Stimulated activated CD4-positive, alpha-beta T cell treated with anti-CD3 and anti-CD28 coated beads, Interleukin-15, amount 100 ng/mL, for 1 hour (primary cell): ENCODE measurements around the gene GON7.
"Not testable (repeated sequence)": the region's sequence is repeated elsewhere in the genome, so short reads cannot be mapped to it uniquely, and the experiment has no call there.

ENCODE experiments used
- DNase-seq, 2 donors: peaks; one replicate each; pipeline ENCODE4 v3.0.0-alpha.2; 2020; ENCODE audit warnings: low read depth in 1 of 2, low spot score in 1 of 2

Gene GON7

DNA sequence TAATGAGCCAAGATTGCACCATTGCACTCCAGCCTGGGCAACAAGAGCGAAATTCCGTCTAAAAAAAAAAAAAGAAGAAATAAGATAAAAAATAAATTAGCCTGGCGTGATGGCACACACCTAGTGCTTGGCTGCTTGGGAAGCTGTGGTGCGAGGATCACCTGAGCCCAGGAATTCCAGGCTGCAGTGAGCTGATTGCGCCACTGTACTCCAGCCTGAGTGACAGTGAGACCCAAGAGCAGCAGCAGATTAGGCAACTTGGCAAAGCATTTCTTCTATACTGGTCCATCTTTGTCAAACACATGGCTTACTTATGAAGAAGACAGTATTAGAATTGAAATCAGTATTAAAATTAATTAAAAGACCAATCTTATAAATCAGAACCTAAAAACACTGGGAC, 6.3 kb downstream of the GON7 start:
- no peak for DNase-seq

GRCh38 chr14:93199031-93199430, 7.8 kb downstream of the GON7 start:
- DNase-seq, result no peak

DNA sequence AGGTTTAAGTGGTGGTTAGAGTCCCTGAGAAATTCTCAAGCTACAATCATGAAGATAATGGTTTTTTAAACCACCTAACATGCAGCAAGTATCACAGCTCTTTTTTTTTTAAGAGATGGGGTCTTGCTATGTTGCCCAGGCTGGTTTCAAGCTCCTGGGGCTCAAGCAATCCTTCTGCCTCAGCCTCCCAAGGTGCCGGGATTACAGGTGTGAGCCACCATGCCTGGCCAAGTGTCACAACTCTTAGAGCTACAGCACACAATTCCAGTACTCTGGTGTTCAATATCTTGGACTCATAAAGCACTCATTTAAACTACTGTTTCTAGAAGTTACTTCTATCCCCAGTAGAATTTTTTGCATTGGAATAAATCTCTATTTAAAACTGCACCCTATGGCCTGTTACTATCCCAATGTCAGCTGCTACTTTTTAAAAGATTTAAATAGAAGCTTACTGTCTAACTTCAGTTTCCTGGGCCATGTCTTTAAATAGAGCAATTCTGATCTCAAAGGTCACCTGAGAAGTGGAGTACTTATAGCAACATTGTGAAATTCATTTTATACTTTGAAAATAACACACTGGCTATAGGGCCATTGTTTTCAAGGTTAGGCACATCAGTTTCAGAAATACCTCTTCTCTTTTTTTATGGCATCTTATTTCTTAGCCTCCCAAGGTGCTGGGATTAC, 11.4 kb downstream of the GON7 start:
- DNase-seq, result no peak

DNA sequence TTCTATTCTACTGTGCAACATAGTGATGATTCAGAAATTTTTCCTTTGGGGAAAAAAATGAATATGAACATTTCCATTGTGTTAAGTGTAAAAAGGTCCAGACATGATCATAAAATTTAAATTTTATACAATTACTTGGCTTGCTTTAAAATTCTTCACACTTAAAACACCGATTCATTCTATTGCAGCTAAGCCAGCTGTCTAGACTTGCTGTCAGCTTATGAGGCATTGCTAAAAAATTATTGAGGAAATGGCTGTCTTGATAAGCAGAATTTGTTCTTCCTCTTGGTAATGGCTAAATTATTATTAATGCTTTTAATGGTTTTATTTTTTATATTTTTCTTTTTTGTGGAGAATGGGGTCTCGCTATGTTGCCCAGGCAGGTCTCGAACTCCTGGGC, 19.9 kb downstream of the GON7 start:
- DNase-seq, result no peak

- DNase-seq, result no peak
Measured at GRCh38 chr14:93186466-93186865, 20.4 kb downstream of the GON7 start.

GRCh38 chr14:93185349-93185720, 21.5 kb downstream of the GON7 start:
- DNase-seq, result no peak

DNA sequence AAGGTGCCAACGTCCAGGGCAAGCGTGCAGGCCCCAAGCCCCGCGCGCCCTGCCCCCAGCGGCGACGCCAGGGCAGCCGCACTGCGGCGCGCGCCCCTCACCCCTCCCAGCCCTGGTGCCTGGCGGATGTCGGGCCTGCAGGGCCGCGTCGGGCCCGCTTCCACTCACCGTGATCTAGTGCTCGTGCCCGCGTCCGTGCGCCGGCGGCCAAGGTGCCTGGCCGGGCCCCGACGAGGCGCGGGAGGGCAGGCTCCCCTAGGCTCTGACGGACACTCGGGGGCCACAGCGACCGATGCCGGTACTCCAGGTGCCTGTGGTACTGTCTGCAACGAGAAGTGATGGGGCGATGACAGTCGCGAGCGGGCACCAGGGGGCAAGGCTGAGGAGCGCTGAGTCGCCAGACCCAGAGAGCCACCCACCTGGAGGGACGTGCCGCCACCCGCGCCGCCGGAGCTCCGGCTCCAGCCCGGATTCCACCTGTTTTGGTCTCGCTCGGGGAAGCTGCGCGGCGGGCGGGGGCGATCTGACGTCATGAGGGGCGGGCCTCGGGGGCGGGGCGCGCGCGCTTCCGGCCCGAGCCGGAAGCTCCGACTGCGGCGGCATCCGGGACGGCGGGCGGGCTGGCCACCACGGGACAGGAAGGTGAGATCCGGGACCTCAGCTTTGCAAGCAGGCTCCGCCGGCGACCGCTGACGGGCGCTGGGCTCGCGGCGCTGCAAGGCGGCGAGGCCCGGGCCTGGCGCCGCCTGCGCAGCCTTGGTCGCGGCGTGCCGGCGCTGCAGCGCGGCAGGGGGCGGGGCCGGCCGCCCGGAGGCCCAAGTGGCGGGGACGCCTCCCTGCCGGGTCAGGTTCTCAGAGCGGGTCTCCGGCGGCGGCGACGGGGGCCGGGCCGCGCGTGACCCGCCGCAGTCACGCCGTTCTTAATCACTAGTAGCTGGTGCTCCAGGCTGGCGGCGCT, 22.2 kb downstream of the GON7 start, which contains the start of the genes LYSET and MOAP1:
Gene LYSET (plus strand): TSS at position 927 of the 958 bp plus-strand sequence. CDS start 89 bp downstream, outside the sequence.
Gene MOAP1 (minus strand): TSS at position 507 of the 958 bp plus-strand sequence. CDS start 655 bp downstream, outside the sequence.
- peak; percentile 82 to 83 for DNase-seq

- no peak for DNase-seq
Measured at GRCh38 chr14:93183596-93184317, 23.1 kb downstream of the GON7 start.

- DNase-seq, result no peak
Measured at GRCh38 chr14:93175492-93175891, 31.4 kb downstream of the GON7 start.

GRCh38 chr14:93174731-93175130, 32.1 kb downstream of the GON7 start:
- DNase-seq, result not testable (repeated sequence)

DNA sequence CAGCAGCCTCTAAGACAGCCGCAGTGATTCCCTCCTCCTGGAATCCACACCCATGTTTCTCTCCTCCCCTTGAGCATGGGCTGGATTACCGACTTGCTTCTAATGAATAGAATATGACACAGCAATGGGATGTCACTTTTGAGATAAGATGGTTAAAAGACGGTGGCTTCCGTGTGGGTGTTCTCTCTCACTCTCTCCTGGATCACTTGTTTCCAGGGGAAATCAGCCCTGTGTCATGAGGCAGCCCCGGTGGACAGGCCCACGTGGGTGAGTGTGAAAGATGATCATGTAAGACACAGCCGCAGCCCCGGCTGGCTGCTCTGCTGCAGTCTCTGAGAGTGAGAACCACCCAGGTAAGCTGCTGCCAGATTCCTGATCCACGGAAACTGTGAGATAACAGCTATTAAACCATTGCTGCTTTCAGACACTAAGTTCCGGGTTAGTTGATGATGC, 32.9 kb downstream of the GON7 start:
- no peak for DNase-seq

- DNase-seq, result no peak
Measured at GRCh38 chr14:93171376-93171775, 35.5 kb downstream of the GON7 start.

DNA sequence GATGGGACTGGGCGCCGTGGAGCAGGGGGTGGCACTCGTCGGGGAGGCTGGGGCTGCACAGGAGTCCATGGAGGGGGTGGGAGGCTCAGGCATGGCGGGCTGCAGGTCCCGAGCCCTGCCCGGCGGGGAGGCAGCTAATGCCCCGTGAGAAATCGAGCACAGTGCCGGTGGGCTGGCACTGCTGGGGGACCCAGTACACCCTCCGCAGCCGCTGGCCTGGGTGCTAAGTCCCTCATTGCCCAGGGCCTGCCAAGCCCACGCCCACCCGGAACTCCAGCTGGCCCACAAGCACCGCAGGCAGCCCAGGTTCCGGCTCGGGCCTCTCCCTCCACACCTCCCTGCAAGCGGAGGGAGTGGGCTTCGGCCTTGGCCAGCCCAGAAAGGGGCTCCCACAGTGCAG, 36.7 kb downstream of the GON7 start:
- not testable (repeated sequence) for DNase-seq

DNA sequence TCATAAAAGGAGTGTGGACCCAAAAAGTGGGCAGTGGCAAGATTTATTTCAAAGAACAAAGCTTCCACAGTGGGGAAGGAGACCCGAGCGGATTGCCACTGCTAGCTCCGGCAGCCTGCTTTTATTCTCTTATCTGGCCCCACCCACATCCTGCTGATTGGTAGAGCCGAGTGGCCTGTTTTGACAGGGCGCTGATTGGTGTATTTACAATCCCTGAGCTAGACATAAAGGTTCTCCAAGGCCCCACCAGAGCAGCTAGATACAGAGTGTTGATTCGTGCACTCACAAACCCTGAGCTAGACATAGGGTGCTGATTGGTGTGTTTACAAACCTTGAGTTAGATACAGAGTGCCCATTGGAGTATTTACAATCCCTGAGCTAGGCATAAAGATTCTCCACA, 37.2 kb downstream of the GON7 start:
- not testable (repeated sequence) for DNase-seq

DNA sequence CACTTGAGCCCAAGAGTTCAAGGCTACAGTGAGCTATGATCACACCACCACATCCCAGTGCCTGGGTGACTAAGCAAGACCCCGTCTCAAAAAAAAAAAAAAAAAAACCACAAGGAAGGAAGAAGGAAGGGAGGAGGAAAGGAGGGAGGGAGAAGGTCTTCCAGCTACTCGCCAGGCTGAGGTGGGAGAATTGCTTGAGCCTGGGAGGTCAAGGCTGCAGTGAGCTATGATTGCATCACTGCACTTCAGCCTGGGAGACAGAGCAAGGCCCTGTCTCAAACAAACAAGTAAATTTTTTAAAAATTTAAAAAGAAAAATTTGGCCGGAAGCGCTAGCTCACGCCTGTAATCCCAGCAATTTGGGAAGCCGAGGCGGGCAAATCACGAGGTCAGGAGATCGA, 38.3 kb downstream of the GON7 start:
- not testable (repeated sequence) for DNase-seq

GRCh38 chr14:93165271-93166265, 41.3 kb downstream of the GON7 start:
- DNase-seq, result not testable (repeated sequence)

DNA sequence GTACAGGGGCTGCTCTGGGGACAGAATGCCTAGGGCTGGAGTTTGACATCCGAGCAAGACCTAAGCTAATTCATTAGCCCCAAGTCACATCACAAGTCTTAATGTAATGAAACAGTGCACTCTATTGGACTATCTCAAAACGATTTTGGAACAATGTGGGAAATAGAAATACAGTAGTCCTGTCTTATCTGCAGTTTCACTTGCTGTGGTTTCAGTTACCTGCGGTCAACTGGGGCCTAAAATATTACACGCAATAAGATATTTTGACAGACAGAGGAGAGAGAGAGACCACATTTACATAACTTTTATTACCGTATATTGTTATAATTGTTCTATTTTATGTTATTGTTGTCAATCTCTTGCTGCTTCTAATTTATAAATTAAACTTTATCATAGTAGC, 43.3 kb downstream of the GON7 start:
- DNase-seq, result no peak

DNA sequence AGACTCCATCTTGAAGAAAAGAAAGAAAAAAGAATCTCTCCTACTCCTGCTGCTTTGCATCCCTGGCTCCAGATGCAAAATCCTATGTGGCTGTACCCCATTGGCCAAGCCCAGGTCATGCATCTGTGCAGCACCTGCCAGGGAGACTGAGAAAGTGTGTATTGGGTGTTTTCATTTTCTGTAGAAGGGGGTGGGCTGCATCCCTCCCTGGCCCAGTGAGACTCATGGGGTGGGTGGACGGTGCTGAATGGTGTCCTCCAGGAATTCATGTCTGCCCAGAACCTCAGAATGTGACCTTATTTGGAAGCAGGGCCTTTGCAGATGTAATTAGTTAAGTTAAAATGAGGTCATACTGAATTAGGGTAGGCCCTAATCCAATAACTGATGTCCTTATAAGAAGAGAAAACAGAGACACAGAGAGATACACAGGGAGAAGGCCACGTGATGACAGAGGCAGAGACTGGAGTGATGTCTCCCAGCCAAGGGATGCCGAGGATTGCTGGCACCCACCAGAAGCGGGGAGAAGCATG, 45.4 kb downstream of the GON7 start:
- no peak for DNase-seq

DNA sequence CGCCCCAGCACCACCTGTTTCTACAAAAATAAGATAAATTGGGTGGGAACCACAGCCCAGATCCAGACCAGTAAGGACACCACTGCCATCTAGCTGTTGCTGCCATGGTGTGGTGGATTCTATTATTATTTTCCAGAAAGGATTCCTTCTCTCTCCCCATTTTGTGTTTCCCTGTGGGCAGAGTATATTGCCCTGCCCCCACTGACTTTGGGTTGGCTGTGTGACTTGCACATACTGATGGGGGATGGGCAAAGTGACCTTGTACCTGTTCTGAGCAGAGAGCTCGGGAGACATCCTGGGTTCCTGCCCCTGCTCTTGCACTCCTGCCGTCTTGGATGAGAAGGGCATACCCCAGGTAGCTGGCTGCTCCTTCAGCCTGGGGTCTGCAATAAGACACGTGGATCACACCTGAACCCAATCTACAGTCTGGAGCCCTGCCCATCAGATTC, 46.5 kb downstream of the GON7 start:
- no peak for DNase-seq
